Hepatocyte (in vitro differentiated cells): ENCODE results near the gene SPHK2.

Source experiments
- EZH2phosphoT487 ChIP-seq: fragments of 200-600 bp; sonication (generic); IDR thresholded peaks from one replicate; pipeline ENCODE4 v1.6.1; 2018; ENCODE audit warnings: antibody characterized with exemption, mild to moderate bottlenecking, low read depth, moderate library complexity; ENCODE audit not compliant: unreplicated experiment, severe bottlenecking
- TF ChIP-seq, protein P1 (sequence below): fragments of 200-600 bp; sonication (generic); IDR thresholded peaks from 2 replicates; pipeline ENCODE4 v1.5.1; 2016; ENCODE audit warnings: antibody characterized with exemption, mild to moderate bottlenecking; ENCODE audit not compliant: poor library complexity

GRCh38 chr19:48635966-48636858 lies 16.9 kb downstream of the SPHK2 start:
- TF ChIP-seq, protein P1, sequence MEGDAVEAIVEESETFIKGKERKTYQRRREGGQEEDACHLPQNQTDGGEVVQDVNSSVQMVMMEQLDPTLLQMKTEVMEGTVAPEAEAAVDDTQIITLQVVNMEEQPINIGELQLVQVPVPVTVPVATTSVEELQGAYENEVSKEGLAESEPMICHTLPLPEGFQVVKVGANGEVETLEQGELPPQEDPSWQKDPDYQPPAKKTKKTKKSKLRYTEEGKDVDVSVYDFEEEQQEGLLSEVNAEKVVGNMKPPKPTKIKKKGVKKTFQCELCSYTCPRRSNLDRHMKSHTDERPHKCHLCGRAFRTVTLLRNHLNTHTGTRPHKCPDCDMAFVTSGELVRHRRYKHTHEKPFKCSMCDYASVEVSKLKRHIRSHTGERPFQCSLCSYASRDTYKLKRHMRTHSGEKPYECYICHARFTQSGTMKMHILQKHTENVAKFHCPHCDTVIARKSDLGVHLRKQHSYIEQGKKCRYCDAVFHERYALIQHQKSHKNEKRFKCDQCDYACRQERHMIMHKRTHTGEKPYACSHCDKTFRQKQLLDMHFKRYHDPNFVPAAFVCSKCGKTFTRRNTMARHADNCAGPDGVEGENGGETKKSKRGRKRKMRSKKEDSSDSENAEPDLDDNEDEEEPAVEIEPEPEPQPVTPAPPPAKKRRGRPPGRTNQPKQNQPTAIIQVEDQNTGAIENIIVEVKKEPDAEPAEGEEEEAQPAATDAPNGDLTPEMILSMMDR: no peak
- no peak for TF ChIP-seq EZH2phosphoT487
